HEK293 (cell line): ENCODE data around the gene TMEM72.

ENCODE experiments used
- GLI2 ChIP-seq: fragments of 450-650 bp; formaldehyde crosslinking; IDR thresholded peaks from 2 replicates; pipeline ENCODE4; 2017; ENCODE audit warnings: missing biosample characterization, missing genetic modification characterization, low read depth, borderline replicate concordance
- HIC1 ChIP-seq: fragments of 450-650 bp; formaldehyde crosslinking; IDR thresholded peaks from 2 replicates; pipeline ENCODE4 v1.5.1; 2016; ENCODE audit warnings: missing biosample characterization, missing genetic modification characterization
- YY1 ChIP-seq: fragments of 450-650 bp; formaldehyde crosslinking; IDR thresholded peaks from 2 replicates; pipeline ENCODE4 v1.5.1; 2018; ENCODE audit warnings: missing biosample characterization, missing genetic modification characterization
- ZBTB8A ChIP-seq: fragments of 450-650 bp; formaldehyde crosslinking; IDR thresholded peaks from 2 replicates; pipeline ENCODE4 v1.5.1; 2016; ENCODE audit warnings: missing biosample characterization, missing genetic modification characterization
- ZNF10 ChIP-seq: fragments of 450-650 bp; formaldehyde crosslinking; IDR thresholded peaks from 2 replicates; pipeline ENCODE4 v1.5.1; 2017; ENCODE audit warnings: missing biosample characterization, missing genetic modification characterization
- ZNF23 ChIP-seq: fragments of 450-650 bp; formaldehyde crosslinking; IDR thresholded peaks from 2 replicates; pipeline ENCODE4 v1.5.1; 2016; ENCODE audit warnings: missing biosample characterization, missing genetic modification characterization, borderline replicate concordance
- ZNF26 ChIP-seq: fragments of 450-650 bp; formaldehyde crosslinking; IDR thresholded peaks from 2 replicates; pipeline ENCODE4 v1.5.1; 2016; ENCODE audit warnings: missing biosample characterization, missing genetic modification characterization
- ZNF274 ChIP-seq, 2 experiments: fragments of 200-500 bp in 1 of 2; fragments of 450-650 bp in 1 of 2; sonication (Bioruptor generic) in 1 of 2; formaldehyde crosslinking in 1 of 2; IDR thresholded peaks; 2 replicates each; pipeline versions ENCODE4 v1.5.1 to v1.6.1; 2014 to 2016; ENCODE audit warnings: borderline replicate concordance in 1 of 2, inconsistent platforms in 1 of 2, low read length in 1 of 2, missing biosample characterization in 1 of 2, missing genetic modification characterization in 1 of 2
- ZNF449 ChIP-seq: fragments of 450-650 bp; formaldehyde crosslinking; IDR thresholded peaks from 2 replicates; pipeline ENCODE4 v1.5.1; 2017; ENCODE audit warnings: missing biosample characterization, mild to moderate bottlenecking, missing genetic modification characterization, moderate library complexity
- ZNF621 ChIP-seq: fragments of 450-650 bp; formaldehyde crosslinking; IDR thresholded peaks from 2 replicates; pipeline ENCODE4 v1.5.1; 2017; ENCODE audit warnings: missing biosample characterization, missing genetic modification characterization
- ZNF639 ChIP-seq: fragments of 450-650 bp; formaldehyde crosslinking; IDR thresholded peaks from 2 replicates; pipeline ENCODE4 v1.5.1; 2016; ENCODE audit warnings: missing biosample characterization, missing genetic modification characterization
- ZSCAN4 ChIP-seq: fragments of 450-650 bp; formaldehyde crosslinking; IDR thresholded peaks from 2 replicates; pipeline ENCODE4 v1.5.1; 2017; ENCODE audit warnings: missing biosample characterization, missing genetic modification characterization

GRCh38 chr10:44891721-44892120 is 19.4 kb upstream of the TMEM72 start:
- no peak for TF ChIP-seq ZSCAN4 (tag by site-specific recombination)
- no peak for TF ChIP-seq HIC1 (tag by site-specific recombination)
- no peak for TF ChIP-seq ZNF10
- TF ChIP-seq ZNF449 (tag by site-specific recombination), result no peak
- TF ChIP-seq GLI2, result no peak
- TF ChIP-seq ZNF274 (IDR thresholded peaks at IDR 0.05; ENCODE audit: low read length), result no peak
- TF ChIP-seq ZNF274 (tag by site-specific recombination; IDR thresholded peaks at IDR 0.05; ENCODE audit: borderline replicate concordance), result no peak
- no peak for TF ChIP-seq ZNF26 (tag by site-specific recombination)
- TF ChIP-seq ZBTB8A, result no peak
- no peak for TF ChIP-seq ZNF639 (tag by site-specific recombination)
- no peak for TF ChIP-seq YY1 (tag by site-specific recombination)
- TF ChIP-seq ZNF23 (tag by site-specific recombination), result no peak
- no peak for TF ChIP-seq ZNF621
